Endothelial cell of umbilical vein (primary cell): ENCODE data around the gene PLSCR1. TPM values are rescaled to one million over a fixed set of nuclear protein-coding genes. Genes with fewer than 3 reads are reported as not detected.

Source experiments
- BruUV-seq: library from RNA; stranded (reverse); fragments of 400-500 nt; replicated peaks from 2 replicates; lab custom pipeline; 2021; lab: Mats Ljungman, UMichigan
- CTCF ChIA-PET: fragments of 300-600, 350-600 bp; sonication (Branson Sonifier 250); formaldehyde crosslinking; loops from one replicate; lab custom pipeline; 2021; ENCODE audit warnings: antibody characterized with exemption, inconsistent platforms; lab: Charles Lee
- POLR2A ChIA-PET: fragments of 300-600, 350-600 bp; sonication (Branson Sonifier 250); formaldehyde crosslinking; loops from one replicate; lab custom pipeline; 2021; ENCODE audit warnings: antibody characterized with exemption, inconsistent platforms; lab: Charles Lee
- DNase-seq: peaks from one replicate; pipeline ENCODE4 v3.0.0-alpha.2; 2011; ENCODE audit warnings: low read depth, low spot score
- FAIRE-seq: peaks from 2 replicates; lab custom pipeline; 2011; peaks lifted over from hg19 to GRCh38; lab: Jason Lieb, UNC
- H2AFZ ChIP-seq: 2 replicates; pipeline ENCODE4 v1.6.0; 2012; ENCODE audit warnings: low read depth, low read length, control low read depth, inconsistent platforms
- H3K27ac ChIP-seq: 2 replicates; pipeline ENCODE4 v1.5.1; 2011; ENCODE audit warnings: low read depth, mild to moderate bottlenecking, control low read depth, low read length, moderate library complexity; ENCODE audit not compliant: insufficient read depth
- H3K27me3 ChIP-seq, 2 experiments: 2 replicates each; pipeline versions ENCODE4 v1.6.0 to v1.6.1; 2011; ENCODE audit warnings: low read length in 2 of 2, mixed read lengths in 1 of 2; ENCODE audit not compliant: control insufficient read depth in 2 of 2, insufficient read depth in 2 of 2
- H3K36me3 ChIP-seq, 2 experiments: 2 replicates in 1 of 2; 3 replicates in 1 of 2; pipeline ENCODE4 v1.5.1; 2011; ENCODE audit warnings: low read length in 2 of 2, mild to moderate bottlenecking in 1 of 2, moderate library complexity in 1 of 2; ENCODE audit not compliant: control insufficient read depth in 2 of 2, insufficient read depth in 2 of 2; ENCODE audit errors: extremely low read depth in 1 of 2
- H3K4me1 ChIP-seq: 3 replicates; pipeline ENCODE4 v1.5.1; 2011; ENCODE audit warnings: mild to moderate bottlenecking, low read length; ENCODE audit not compliant: control insufficient read depth, insufficient read depth; ENCODE audit errors: extremely low read depth
- H3K4me2 ChIP-seq: 2 replicates; pipeline ENCODE4 v1.6.1; 2011; ENCODE audit warnings: low read length, control low read depth, mixed read lengths; ENCODE audit not compliant: insufficient read depth
- H3K4me3 ChIP-seq, 3 experiments: fragments of 200-600 bp in 1 of 3; sonication (generic), shearing (Covaris generic) in 1 of 3; replicated peaks in 1 of 3; 2 replicates each; pipeline ENCODE4 v1.5.1; 2011 to 2016; ENCODE audit warnings: control low read depth in 3 of 3, low read length in 3 of 3, mild to moderate bottlenecking in 2 of 3, inconsistent platforms in 1 of 3, low read depth in 1 of 3, moderate library complexity in 1 of 3; ENCODE audit not compliant: insufficient read depth in 1 of 3
- H3K79me2 ChIP-seq: 2 replicates; pipeline ENCODE4 v1.6.0; 2012; ENCODE audit warnings: low read length, inconsistent platforms; ENCODE audit not compliant: control insufficient read depth, insufficient read depth
- H3K9ac ChIP-seq: replicated peaks from 2 replicates; pipeline ENCODE3; 2011; ENCODE audit warnings: low read length, control low read depth; ENCODE audit not compliant: insufficient read depth; ENCODE audit errors: extremely low read depth
- H3K9me1 ChIP-seq: replicated peaks from 3 replicates; pipeline ENCODE4 v1.6.0; 2011; ENCODE audit warnings: mild to moderate bottlenecking, low read length; ENCODE audit not compliant: control insufficient read depth, insufficient read depth; ENCODE audit errors: extremely low read depth
- H3K9me3 ChIP-seq: replicated peaks from 2 replicates; pipeline ENCODE4 v1.5.1; 2012; ENCODE audit warnings: low read length, inconsistent platforms; ENCODE audit not compliant: control insufficient read depth, insufficient read depth
- H4K20me1 ChIP-seq: replicated peaks from 2 replicates; pipeline ENCODE3; 2011; ENCODE audit warnings: mild to moderate bottlenecking, low read length; ENCODE audit not compliant: control insufficient read depth, insufficient read depth; ENCODE audit errors: extremely low read depth
- CTCF ChIP-seq, 2 donors: IDR thresholded peaks; 1 replicate in 1 of 2; 2 replicates in 1 of 2; pipeline ENCODE4 v1.5.1; 2011; ENCODE audit warnings: low read length in 2 of 2, mild to moderate bottlenecking in 2 of 2, moderate library complexity in 2 of 2, control low read depth in 1 of 2, inconsistent platforms in 1 of 2, low read depth in 1 of 2; ENCODE audit not compliant: insufficient read depth in 1 of 2; ENCODE audit errors: extremely low read depth in 1 of 2
- EZH2 ChIP-seq: IDR thresholded peaks from 2 replicates; pipeline ENCODE4 v1.6.1; 2012; ENCODE audit warnings: borderline replicate concordance, low read depth, mild to moderate bottlenecking, moderate library complexity, low read length, inconsistent platforms; ENCODE audit not compliant: severe bottlenecking
- JUN ChIP-seq: IDR thresholded peaks from 2 replicates; pipeline ENCODE4 v1.6.1; 2011; ENCODE audit warnings: borderline replicate concordance, low read depth; ENCODE audit not compliant: insufficient read length, insufficient read depth
- MYC ChIP-seq: IDR thresholded peaks from one replicate; pipeline ENCODE4 v1.6.1; 2011; ENCODE audit warnings: mild to moderate bottlenecking, low read depth, low read length
- POLR2AphosphoS5 ChIP-seq: IDR thresholded peaks from 2 replicates; pipeline ENCODE4 v1.6.1; 2012; ENCODE audit warnings: low read depth, mild to moderate bottlenecking, control low read depth, low read length, moderate library complexity; ENCODE audit not compliant: insufficient read depth
- dilution Hi-C: fragments of 300-500 bp; cut with MboI; formaldehyde crosslinking; loops from one replicate; pipeline ENCODE4 v1.15.0; 2019; ENCODE audit warnings: low sequenced_read_pairs; ENCODE audit not compliant: extremely low pct_ligation_motif_present
- intact Hi-C: fragments of 100-400 bp; cut with micrococcal nuclease; formaldehyde crosslinking; loops from one replicate; pipeline ENCODE4 v1.10.0; 2022
- polyA plus RNA-seq, 4 experiments: library from polyadenylated mRNA; depleted of rRNA in 3 of 4; stranded (reverse) in 3 of 4; unstranded in 1 of 4; fragments of >200 nt; gene quantifications; 2 replicates each; pipeline versions ENCODE4 v1.2.1 to v1.2.3, GENCODE V29; 2011 to 2012; ENCODE audit warnings: missing spikeins in 1 of 4
- total RNA-seq: library from RNA; stranded (reverse); gene quantifications from 2 replicates; pipeline ENCODE4 v1.2.3, GENCODE V29; 2021

PLSCR1 gene
- total and polyA plus RNA-seq, 2 donors (not counting 3 experiments of a cell fraction or from before 2014, with no cell fraction given): 53.2 to 78.7 TPM

GRCh38 chr3:146513386-146514051 is 30.9 kb downstream of the PLSCR1 start:
- Histone ChIP-seq H3K79me2 (no peaks in the 10 kb centered on the region), H3K27ac (no peak overlapping the region), H2AFZ (no peak overlapping the region), H3K36me3 (peaks cover 4 to 5% of the 10 kb centered on the region in 2 experiments), H3K9ac (no peak overlapping the region), H3K4me2 (no peak overlapping the region), H3K4me3 (no peak overlapping the region), H3K4me1 (no peaks in the 10 kb centered on the region), H4K20me1 (no peaks in the 10 kb centered on the region), H3K9me3 (no peaks in the 10 kb centered on the region), H3K9me1 (no peaks in the 10 kb centered on the region), H3K27me3 (no peaks in the 10 kb centered on the region)
- FAIRE-seq (no peak), DNase-seq (no peak)
- POLR2A ChIA-PET: no interaction called here
- dilution Hi-C loops: no loop called here
- no TSS peak for BruUV-seq
- CTCF ChIA-PET: no interaction called here
- intact Hi-C loops: no loop called here
- TF ChIP-seq JUN (no peak), POLR2AphosphoS5 (no peak), CTCF (IDR thresholded peaks at IDR 0.05; ENCODE audit: extremely low read depth in 1 of 2, insufficient read depth in 1 of 2, low read depth in 1 of 2, low read length in 2 of 2) (no peak), MYC (no peak), EZH2 (no peak)
